ENCODE measurements around the gene VPS4A. TPM values are rescaled to one million over a fixed set of nuclear protein-coding genes. Genes with fewer than 3 reads are reported as not detected.
"Not testable (repeated sequence)": the region's sequence is repeated elsewhere in the genome, so short reads cannot be mapped to it uniquely, and the experiment has no call there.

Gene VPS4A
- total RNA-seq, 1 experiment from 2014 or later = 16.6 TPM

- DNase-seq (ENCODE audit: low read depth) = no peak
Measured at GRCh38 chr16:69327585-69328310, 16.6 kb downstream of the VPS4A start.

- DNase-seq (ENCODE audit: low read depth) = peak; percentile 54
Measured at GRCh38 chr16:69328854-69329316, 17.7 kb downstream of the VPS4A start.

- DNase-seq (ENCODE audit: low read depth) = no peak
Measured at GRCh38 chr16:69329369-69330285, 18.5 kb downstream of the VPS4A start.

- DNase-seq (ENCODE audit: low read depth) = peak; percentile 96
Measured at GRCh38 chr16:69330286-69331109, 19.3 kb downstream of the VPS4A start, which contains the start of gene PDF. Gene PDF, minus strand, starts transcription at chr16:69330588. Its CDS starts 18 bp downstream, at chr16:69330570.

GRCh38 chr16:69334696-69335095, 23.5 kb downstream of the VPS4A start:
- DNase-seq (ENCODE audit: low read depth) = no peak

- no peak for DNase-seq (ENCODE audit: low read depth)
Measured at GRCh38 chr16:69338557-69339288, 27.6 kb downstream of the VPS4A start.

GRCh38 chr16:69339289-69340094, 28.3 kb downstream of the VPS4A start, which contains the start of the genes COG8 and NIP7:
Gene COG8, minus strand, starts transcription at chr16:69339564. Its CDS starts 12 bp downstream, at chr16:69339552.
Gene NIP7, plus strand, starts transcription at chr16:69339772. Its CDS starts 58 bp downstream, at chr16:69339830.
- peak; percentile 96 for DNase-seq (ENCODE audit: low read depth)

GRCh38 chr16:69340095-69340644, 29.0 kb downstream of the VPS4A start:
- no peak for DNase-seq (ENCODE audit: low read depth)

- DNase-seq (ENCODE audit: low read depth) = no peak
Measured at GRCh38 chr16:69344171-69344570, 33.0 kb downstream of the VPS4A start.

GRCh38 chr16:69345923-69346322, 34.8 kb downstream of the VPS4A start:
- DNase-seq (ENCODE audit: low read depth) = no peak

- DNase-seq (ENCODE audit: low read depth) = no peak
Measured at GRCh38 chr16:69346683-69347082, 35.5 kb downstream of the VPS4A start.

- DNase-seq (ENCODE audit: low read depth) = no peak
Measured at GRCh38 chr16:69348222-69348621, 37.1 kb downstream of the VPS4A start.

- no peak for DNase-seq (ENCODE audit: low read depth)
Measured at GRCh38 chr16:69349536-69349935, 38.4 kb downstream of the VPS4A start.

- DNase-seq (ENCODE audit: low read depth) = no peak
Measured at GRCh38 chr16:69350536-69351133, 39.5 kb downstream of the VPS4A start.

- no peak for DNase-seq (ENCODE audit: low read depth)
Measured at GRCh38 chr16:69351309-69352027, 40.3 kb downstream of the VPS4A start, which contains the start of gene TMED6. Gene TMED6, minus strand, starts transcription at chr16:69351786. Its CDS starts 33 bp downstream, at chr16:69351753.

GRCh38 chr16:69360070-69360469, 48.9 kb downstream of the VPS4A start:
- not testable (repeated sequence) for DNase-seq (ENCODE audit: low read depth)

- DNase-seq (ENCODE audit: low read depth) = no peak
Measured at GRCh38 chr16:69363281-69363717, 52.1 kb downstream of the VPS4A start.

- DNase-seq (ENCODE audit: low read depth) = no peak
Measured at GRCh38 chr16:69364088-69364487, 52.9 kb downstream of the VPS4A start.

Measured in Daoy (cell line).